AG20443 (cell line): ENCODE measurements around the gene PTPRN.
"Not testable (repeated sequence)": the region's sequence is repeated elsewhere in the genome, so short reads cannot be mapped to it uniquely, and the experiment has no call there.

ENCODE experiments used
- DNase-seq: peaks from one replicate; pipeline ENCODE4 v3.0.0; 2012; ENCODE audit warnings: low spot score, mixed read lengths

Gene PTPRN

DNA sequence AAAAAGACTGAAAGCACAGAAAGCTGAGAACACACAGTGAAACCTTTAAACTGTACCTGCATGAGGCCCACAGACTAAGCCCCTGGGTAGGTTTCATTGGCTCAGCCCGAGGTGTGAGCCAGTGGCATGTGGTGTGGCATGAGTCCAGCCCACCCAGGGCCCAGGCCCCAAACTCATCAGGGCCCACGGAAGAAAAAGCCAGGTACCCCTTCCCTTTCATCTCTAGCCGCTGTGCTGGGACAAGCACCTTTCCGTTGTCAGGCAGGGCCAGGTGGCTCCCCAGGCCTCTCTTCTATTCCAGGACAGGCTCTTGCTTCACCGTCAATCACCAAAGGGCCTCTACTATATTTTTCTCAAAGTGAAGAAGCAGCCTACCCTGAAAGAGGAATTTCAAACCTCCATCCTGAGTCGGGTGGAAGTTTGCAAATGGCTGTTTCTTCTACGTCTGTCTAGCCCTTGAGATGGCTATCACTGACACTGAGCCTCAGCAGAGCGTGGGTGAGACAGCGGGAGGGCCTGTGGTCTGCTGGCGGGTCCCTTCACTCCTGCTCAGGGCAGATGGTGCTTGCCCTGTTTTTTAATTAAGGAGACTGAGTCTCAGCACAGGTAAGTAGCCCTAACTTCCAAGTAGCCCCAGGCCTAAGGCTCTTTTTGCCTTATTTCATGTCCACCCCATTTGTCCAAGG is 21.5 kb downstream of the PTPRN start:
- DNase-seq, result no peak

DNA sequence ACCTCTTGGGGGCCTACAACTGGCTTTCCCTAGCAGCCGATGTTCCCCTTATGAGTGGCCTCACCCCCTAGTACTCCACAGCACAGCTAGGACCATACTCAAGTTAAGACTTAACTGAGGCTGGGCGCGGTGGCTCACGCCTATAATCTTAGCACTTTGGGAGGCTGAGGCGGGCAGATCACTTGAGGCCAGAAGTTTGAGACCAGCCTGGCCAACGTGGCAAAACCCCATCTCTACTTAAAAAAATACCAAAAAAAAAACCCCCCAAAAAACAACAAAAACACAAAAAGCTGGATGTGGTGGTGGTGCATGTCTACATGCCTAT is 22.1 kb downstream of the PTPRN start:
- DNase-seq, result not testable (repeated sequence)

DNA sequence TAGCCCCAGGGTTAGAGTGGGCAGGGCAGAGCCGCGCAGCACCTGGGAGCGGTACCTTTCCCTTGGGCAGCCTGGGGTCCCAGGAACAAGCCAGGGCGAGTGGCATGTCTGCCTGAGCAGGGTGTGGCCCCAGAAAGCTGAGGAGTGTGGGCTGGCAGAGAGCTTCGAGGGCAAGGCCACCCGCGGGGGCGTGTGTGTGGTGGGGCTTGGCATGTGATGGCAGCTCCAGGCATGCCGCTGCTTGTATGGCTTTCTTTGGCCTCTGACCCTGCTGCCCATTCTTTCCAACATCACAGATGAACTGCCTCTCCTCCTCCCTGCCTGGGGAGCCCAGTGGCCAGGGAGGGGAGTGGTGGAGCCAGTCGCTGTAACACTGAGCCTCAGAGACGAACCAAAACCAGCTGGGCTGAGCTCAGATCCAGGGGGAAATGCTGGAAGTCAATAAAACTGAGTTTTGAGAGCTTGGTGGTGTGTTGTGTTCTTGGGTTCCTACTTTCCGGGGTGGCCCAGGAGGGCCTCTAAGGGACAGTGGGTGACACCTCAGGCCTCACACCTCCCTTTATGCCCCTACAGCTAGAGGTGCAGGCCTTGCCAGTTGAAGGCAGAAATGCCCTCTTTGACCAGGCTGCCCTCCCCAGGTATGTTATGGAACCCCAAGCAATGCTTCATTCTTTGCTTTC is 22.6 kb downstream of the PTPRN start:
- no peak for DNase-seq

DNA sequence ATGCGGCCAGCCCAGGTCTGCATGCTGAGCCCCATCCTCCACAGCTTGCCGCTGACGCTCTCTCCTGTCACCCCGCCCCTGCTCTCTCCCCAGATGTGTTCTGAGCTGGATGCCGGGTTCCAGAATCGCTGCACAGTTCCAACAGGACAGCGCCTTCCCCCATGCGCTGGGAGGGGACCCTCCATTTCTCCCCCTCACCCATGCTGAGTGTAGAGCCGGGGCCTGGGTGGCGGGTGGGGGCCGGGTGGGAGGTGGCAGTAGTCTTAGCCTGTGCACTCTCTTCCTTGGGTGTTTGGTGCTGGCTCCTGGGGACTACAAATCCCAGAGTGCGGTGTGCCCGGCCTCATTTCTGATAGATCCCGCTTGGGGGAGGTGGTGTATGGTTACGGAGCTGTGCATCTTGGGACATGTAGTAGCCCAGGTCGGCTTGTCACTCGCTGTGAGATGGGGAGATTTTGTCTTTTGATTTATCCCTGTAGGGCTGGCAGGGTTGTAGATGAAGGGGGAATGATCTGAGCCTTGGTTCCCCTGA is 23.2 kb downstream of the PTPRN start:
- DNase-seq, result peak; percentile 77

DNA sequence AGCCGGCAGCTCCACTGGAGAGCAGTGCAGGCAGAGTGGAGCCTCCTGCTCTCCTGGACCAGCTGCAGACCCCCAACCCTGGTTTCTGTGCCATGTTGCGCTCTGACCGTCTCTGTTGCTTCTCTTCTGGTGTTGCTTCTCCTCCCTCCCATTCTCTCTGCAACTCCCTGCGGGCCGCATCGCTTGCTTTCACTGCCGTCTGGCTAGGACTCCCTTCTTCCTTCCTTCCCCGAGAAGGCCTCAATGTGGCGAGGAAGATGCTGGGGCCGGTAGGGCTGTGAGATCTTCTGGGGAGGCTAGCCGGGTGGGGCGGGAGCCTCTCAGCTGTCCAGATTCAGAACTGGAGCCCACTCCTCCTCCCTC is 23.8 kb downstream of the PTPRN start:
- no peak for DNase-seq

DNA sequence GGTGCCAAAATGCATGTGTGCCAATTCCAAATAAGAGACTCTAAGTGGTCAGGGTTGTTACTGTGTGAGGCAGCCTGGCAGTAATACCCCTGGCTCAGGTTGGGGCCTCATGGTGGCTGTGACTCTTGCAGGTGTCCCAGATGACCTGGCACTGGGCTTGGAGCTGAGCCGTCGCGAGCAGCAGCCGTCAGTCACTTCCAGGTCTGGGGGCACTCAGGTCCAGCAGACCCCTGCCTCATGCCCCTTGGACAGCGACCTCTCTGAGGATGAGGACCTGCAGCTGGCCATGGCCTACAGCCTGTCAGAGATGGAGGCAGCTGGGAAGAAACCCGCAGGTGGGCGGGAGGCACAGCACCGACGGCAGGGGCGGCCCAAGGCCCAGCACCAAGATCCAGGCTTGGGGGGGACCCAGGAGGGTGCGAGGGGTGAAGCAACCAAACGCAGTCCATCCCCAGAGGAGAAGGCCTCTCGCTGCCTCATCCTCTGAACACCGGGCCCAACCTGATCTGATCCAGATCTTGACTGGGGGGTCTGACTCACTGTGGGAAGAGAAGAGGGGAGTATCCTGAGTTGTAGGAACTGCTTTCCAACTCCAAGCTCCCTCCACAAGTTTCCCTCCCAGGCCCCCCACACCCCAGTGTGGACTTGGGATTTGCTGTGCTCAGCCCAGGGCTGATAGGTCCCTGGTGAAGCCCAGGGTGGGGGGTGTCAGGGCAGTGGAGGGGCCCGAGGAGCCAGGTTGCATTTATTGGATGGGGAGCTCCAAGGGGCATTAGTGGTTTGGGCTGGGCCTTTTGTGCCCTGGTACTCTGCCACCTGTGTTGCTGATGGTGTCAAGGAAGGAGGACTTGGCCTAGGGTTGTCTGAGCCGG is 24.5 kb downstream of the PTPRN start:
- DNase-seq, result no peak

DNA sequence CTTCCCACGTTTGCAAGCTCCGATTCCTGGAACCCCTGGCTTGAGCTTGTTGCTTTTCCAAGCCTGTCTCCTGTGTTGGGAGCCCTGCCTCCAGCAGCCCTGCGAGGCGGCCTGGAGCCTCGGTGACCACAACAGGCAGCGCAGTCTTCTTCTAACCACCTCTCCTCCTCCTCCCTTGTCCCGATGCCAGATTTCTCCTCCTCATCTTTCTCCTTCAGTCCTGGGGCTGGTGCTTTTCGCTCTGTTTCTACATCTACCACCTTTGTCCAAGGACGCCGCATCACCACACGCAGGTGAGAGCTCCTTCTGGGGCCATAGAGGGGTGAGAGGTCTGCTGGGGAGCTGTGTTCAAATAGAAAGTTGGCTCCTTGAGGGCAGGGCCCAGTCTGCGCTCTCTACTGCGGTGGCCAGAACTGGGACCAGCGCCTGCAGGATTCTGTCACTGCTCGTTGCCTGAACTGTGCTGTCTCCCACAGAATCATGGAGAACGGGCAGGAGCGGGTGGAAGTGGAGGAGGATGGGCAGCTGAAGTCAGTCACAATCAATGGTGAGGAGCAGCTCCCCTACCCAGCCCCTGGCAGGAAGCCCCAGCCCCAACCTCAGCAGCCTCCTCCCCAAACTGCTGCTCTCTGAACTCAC is 26.1 kb downstream of the PTPRN start:
- no peak for DNase-seq

DNA sequence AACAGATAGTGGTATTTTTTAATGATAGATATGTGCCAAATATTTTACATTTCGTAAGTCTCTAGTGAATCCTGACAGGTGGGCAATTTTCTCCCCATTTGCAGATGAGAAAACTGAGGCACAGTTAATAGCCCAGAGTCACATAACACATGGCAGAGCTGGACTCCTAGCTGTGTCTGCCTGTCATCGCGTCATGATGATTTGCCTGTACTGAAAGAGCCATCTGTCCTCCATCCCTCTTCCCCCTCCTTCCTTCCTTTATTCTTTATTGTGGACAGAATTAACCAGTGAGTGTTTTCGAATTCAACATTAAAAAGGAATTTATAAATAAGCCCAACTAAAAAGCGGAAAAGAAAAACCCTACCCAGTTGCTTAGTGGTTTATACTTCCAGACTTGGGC is 26.8 kb downstream of the PTPRN start:
- no peak for DNase-seq

DNA sequence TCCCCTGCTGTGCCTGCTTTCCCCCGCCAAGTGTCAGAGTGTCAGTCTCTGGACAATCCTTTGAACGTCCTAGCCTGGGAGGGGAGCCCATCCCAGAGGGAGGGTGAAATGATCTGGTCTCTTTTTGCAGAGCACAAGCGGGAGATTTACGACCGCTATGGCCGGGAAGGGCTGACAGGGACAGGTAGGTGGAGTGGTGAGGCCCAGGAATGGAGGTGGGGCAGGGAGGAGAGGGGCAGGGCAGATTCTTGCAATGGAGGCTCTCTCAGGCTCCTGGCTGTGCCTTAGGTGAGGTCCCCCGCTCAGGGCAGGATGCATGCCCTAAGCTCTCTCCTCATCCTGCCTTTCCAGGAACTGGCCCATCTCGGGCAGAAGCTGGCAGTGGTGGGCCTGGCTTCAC is 27.6 kb downstream of the PTPRN start:
- no peak for DNase-seq

DNA sequence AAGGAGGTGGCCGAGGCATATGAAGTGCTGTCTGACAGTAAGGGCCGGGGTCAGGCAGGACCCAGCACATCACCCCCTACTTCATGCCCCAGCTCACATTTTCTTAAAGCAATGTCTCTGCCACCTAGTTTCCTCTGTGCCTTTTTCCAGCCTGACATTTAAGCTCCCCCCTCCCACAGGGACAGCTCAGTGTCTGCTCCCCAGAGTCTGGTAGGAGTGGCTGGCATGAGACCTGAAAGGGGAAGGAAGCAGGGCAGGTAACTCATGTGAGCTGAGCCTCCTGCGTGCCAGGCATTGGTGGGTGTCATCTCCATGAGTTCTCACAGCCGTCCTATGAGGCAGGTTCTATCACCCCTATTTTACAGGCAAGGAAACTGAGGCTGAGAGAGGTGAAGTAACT is 28.6 kb downstream of the PTPRN start:
- no peak for DNase-seq

DNA sequence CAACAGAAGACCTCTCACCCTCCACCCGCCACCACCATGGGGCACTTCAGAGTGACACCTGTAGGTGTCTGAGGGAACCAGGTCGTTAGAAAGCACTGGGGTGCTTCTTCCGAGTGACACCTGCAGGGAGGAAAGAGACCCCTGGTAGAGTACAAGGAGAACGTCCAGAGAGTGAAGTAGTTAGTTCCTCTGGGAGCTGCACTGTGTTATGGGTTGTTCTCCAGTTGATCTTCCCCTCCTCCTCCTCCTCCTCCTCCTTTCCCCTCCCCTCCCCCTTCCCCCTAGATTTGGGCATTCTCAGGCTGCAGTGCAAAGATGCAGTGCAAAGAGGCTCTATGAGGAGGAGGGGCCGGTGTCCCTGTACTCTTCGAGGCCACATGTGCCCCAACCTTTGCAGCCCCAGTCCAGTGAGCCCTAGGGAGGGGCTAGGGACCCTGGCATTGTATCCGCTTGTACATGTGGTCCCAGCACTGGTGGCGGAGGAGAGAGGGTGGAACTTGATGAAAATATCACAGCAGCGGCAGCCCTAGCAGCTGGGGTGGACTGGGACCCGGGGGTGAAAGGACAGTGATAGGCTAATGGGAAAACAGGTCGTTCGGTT is 29.2 kb downstream of the PTPRN start:
- no peak for DNase-seq

DNA sequence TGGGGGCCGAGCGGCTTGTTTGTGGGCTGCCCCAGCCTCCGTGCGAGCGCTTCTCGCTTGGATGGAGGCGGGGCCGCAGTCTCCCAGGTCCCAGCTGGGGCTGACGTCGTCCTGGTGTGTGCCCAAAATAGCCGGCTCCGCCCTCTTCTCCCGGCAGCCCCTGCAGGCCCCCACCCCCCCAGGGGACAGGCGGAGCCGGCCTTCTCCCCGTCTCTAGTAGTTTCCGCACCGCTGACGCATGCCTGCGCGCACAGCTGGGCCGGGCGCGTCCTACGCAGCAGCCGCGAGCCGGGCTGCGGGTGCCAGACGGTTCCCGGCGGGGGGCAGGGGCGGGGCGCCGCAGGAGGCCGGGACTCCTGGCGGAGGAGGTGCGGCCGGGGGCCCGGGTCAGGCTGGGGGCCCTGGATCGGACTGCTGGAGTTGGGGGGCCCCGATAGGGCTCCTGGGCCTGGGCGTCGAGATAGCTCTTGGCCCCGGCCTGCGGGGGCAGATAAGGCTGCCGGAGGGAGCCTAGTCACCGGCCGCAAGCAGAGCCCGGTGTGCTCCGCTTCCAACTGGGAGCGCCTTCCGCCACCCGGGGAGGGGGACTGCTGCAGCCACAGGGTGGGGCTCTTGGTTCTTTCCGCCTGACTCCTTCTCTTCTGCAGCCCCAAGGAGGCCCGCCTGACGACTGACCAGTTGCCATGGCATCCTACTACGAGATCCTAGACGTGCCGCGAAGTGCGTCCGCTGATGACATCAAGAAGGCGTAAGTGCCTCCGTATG is 29.9 kb downstream of the PTPRN start, which contains the start of gene DNAJB2:
DNAJB2 (plus strand) TSS at position 216 of the 765 bp plus-strand sequence; CDS start at position 684, 468 bp downstream.
- peak; percentile 99 for DNase-seq

DNA sequence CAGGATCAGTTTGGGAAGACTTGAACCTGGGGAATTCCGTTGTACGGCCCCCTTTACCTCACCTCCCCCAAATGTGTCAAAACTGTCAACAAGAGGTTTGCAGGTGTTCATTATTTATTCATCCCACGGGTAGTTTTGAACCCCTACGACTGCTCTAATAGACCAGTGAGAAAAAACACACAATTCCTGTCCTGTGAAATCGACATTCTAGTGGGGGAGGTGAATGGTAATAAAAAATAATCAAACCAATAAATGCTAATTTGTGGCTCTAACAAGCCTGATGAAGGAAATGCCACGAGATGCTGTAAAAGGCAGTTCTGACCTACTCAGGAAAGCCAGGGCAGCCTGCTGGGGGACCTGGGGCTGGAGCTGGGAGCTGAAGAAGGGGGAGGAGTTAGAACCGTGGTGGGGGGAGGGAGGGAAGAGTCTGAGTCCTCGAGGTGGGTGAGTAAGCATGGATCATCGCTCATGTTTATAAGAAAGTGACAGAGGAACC is 30.5 kb downstream of the PTPRN start:
- DNase-seq, result no peak

DNA sequence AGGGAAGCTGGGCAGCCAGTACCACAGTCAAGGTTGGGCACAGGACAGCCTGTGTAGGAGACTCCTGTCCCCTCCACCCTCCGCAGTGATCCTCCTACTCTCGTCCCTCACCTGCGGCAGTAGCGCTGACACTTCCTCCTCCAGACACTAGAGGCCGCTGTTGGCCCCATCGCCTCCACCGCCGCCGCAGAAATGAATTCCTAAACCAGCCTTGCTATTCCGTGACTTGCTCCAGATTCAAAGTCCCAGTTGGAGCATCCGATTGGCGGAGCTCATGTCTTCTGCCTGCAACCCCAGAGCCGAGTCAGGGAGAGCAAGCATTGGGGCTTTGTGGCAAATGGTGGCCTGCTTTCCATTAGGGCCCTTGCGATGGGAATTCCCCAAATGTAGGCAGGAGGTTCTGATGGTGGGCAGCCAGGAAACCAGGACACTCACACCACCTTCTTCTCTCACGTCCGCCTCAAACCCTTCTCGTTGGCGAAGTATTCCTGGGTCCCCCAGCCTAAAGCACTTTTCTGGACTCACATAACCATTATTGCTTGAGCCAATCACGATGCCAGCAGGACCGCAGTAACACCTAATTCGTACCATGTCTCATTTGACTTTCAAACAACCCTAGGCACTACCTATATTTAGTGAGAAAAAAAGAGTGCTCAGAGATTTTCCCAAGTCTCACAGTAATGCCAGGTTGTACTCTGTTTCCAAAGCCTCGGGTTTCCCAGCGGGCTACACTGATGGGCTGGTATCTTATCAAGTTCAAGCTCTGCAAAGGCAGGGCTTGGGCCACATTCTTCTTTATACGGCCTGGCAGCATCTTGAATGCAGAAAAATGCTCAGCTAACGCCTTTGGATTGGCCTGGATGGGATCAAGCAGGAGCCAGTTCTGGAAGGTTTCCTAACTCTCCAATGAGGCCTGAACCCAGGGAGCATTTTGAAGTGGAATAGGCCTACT is 31.2 kb downstream of the PTPRN start:
- DNase-seq, result peak; percentile 79

DNA sequence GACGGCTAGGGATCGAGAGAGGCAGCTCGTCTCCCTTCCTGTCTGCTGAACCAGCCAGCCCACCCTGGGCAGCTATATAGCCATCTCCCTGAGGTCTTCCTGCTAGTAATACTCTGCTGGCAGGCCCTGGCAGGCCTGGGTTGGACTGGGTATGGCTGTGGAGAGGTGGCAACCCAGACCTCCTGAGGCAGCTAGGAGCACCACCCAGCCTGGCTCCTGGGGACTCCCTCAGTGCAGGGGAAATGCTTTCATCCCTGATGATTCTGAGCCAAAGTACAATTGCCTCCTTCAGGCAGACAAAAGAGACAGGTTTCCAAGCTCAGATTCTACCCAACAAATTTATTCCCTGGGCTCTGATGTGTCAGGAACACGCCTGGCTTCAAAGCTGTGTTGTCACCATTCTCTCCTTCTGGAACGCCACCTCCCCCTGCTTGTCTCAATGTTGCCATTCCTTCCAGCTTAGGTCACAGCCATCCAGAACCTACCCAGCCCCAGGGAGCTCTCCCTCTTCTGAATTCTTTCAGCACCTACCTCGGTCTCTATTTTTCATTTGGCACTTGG is 34.8 kb downstream of the PTPRN start:
- peak; percentile 92 for DNase-seq

DNA sequence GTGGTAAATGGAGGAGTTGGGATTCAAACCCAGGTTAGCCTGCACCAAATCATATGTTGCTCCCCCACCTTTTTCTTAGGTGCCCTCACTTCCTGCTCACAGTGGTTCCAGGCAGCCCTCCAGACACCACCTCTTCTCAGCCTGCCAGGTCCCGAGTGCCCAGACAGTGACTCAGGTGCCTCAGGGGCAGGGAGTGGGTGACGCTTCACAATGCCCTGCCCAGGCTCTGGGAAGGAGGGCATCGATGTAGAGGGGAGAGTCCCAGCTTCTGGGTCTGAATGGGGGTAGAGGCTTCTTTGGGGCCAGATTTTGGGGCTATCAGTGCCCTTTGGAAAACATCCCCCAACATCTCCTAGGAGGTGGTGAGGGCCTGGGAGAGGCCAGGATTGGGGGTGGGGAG is 35.3 kb downstream of the PTPRN start:
- no peak for DNase-seq

DNA sequence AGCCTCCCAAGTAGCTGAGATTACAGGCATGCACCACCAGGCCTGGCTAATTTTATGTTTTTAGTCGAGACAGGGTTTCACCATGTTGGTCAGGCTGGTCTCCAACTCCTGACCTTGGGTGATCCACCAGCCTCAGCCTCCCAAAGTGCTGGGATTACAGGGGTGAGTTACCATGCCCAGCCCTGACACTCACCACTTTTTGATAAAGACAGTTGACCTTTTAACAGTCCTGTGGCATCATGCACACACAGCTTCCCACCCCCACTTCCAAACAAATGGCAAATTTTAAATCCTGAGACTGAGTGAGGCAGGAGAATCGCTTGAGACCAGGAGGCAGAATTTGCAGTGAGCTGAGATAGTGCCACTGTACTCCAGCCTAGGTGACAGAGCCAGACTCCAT is 36.2 kb downstream of the PTPRN start:
- no peak for DNase-seq

DNA sequence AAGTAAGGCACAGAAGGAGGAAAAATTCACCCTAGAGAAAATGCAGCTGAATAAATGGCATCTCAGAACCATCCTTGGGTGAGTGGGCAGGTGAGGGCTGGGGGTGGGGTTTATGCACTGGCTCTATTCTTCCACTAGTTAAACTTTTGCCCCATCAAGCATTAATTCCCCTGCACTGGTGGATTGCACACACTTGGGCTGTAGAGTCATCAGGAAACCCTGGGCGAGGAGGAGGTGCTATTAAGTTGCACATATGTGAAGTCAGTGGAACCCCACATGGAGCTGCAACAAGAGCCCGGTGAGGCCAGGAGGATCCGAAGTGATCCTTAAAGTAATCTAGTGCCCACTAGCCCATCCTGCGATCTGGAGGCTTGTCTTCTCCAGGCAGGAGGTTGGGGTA is 36.8 kb downstream of the PTPRN start:
- DNase-seq, result no peak

DNA sequence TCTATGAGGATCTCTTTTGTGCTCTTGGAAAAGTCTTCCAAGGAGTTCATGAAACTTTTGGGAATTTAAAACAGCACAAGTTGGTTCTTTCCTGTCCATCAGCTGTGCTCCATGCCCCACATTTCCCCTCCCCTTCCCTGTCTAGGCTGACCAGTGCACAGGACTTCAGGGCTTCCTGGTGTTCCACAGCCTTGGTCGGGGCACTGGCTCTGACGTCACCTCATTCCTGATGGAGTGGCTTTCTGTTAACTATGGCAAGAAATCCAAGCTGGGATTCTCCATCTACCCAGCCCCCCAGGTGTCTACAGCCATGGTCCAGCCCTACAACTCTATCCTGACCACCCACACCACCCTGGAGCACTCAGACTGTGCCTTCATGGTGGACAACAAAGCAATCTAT is 38.2 kb downstream of the PTPRN start:
- no peak for DNase-seq

DNA sequence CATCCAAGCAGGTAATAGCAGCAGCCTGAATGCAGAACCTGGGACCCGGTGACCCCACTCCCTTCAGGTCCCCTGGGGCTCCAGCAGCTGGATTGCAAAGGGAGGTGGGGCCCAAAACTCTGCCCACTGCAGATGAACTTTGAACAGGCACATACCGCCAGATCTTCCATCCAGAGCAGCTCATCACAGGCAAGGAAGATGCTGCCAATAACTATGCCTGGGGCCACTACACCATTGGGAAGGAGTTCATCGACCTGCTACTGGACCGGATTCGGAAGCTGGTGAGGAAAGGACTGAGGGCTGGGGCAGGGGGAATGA is 39.2 kb downstream of the PTPRN start:
- no peak for DNase-seq
